NOMO-1 treated with dmso at 0.1 percent for 144 hours (cell line): Measurements from ENCODE around the gene RNF220.

Source experiments
- DNase-seq: peaks from one replicate; lab custom pipeline; 2025; ENCODE audit not compliant: unreplicated experiment; lab: John Stamatoyannopoulos, UW

RNF220 gene

DNA sequence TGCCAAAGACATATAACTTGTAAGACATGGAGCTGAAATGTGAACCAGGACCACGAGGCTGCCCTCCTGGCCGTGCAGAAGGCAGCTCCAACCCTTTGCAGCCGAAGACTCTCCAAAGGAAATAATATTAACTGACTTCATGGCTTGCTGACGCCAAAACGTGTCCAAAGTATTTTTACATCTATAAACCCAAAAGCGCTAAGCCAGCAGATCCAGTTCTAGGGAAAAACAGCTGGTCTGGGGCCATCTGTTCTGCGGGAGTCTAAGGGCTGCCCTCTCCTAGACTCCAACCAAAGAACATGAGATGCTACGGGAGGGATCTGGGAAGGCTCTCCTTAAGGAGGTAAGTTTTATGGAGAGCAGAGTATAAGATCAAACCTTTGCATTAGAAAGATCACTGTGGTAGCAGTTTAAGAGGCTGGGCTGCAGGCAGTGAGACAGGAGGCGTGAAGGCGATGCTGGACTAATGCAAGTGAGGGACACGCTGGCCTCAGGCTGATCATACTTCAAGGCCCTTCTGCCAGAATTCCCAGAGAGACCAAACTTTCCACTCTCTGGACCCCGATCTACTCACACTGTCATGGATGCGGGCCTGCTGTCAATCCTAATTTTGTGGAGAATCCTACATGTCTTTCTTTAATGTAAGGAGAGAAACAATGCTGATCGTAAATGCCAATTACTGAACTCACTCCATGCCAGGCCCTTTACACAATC lies 268.1 kb downstream of the RNF220 start:
- DNase-seq: no peak

DNA sequence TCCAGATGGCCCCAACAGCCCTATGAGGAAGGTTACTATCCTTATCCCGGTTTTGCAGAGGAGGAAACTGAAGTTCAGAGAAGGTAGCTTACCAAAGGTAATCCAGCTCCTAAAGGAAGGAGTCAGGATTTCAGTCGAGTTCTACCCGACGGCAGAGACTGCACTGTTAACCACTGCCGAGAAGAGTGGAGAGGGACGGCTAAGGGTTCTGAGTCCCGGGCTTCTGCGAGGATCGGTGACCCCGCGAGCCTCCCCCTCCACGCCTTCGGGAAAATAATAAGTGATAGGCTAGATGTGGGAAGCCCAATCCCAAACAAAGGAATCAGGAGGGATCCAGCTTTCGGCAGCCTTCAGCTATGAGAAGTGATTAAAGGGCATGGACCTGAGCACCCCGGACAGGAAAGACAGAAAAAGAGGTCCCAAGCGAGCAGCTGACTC lies 268.6 kb downstream of the RNF220 start:
- DNase-seq: no peak

DNA sequence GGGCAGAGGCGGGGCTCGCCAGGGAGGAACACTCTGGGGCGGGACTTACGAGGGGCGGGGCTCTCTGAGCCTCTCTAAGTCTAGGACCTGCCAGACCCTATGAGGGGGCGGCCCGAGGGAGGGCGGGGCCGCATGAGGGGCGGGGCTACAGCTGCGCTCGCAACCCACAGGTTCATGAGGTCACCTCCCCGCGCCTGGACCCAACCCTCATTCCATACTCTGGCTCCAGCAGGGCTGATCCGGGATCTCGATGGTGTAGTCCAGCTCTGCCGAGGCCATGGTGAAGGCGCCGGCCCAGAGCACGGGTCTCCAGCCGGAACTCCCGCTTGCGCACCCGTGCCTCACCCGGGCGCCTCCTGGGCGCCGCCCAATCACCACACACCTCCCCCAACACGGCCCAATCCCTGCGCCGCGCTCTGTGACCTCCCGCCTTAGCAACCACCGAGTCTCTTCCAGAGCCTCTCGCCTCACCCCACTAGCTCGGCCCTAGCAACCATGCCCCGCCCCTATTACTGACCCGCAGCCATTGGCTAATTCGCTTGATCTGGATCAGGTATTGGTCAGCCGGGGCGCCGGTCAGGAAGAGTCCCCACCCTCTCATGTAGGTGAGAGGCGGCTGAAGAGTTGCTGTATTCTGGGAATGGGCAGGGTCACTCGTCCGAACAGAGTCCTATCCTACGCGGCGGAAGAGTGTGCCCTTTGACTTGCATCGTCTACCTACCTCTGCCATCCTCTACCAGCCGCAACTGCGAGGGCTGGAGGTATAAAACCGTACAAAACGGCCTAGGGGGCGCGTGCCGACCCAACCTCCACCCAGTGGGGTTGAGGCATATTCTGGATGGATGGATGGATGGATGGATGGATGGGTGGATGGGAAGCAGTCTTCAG lies 269.3 kb downstream of the RNF220 start, which contains the start of the genes ARMH1 and TMEM53:
ARMH1 (plus strand) TSS at position 602 of the 888 bp plus-strand sequence. CDS start 14,984 bp downstream, outside the sequence.
TMEM53 (minus strand) TSS at position 369 of the 888 bp plus-strand sequence; CDS start at position 279, 90 bp downstream.
- peak; percentile 99 for DNase-seq

DNA sequence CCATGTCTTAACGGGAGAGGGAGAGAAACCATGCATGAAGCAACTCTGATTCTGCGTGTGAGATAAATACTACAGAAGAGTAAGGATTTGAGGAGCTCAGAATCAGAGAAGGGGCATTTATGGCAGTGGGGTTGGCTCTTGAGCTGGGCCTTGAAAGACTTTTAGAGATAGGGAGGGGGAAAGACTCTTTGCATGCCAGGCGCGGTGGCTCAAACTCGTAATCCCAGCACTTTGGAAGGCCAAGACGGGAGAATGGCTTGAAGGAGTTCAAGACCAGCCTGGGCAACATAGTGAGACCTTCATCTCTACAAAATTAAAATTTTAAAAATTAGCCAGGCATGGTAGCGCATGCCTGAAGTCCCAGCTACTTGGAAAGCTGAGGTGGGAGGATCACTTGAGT lies 270.1 kb downstream of the RNF220 start:
- no peak for DNase-seq

DNA sequence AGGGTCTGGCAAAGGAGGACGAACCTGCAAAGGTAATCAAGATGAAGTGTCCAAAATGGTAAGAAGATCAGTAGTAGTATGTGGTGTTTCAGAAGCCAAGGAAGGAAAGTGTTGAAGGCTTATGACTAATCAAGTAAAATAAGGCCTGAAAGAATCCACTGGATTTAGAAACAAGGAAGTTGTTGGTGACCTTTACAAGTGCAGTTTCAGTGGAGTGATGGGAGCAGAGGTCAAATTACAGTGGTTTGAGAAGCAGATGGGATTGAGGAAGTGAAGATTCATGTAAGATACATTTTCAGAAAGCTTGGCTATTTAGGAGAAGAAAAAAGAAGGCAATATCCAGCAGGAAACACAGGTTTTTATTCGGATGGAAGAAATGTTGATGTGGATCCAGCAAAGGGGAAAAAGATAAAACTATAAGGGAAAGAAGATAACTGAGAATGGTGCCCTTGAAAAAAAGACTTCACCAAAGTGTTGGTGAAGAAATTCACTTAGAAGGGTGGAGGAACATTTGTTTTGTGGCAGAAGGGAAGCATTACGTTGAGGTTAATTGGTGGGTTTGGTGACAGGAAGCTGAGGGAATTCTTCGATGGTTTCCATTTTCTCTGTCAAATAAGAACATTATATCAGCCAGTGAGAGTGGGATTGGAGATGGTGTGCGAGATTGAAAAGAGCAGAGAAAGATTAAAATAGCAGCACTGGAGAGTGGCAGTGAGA lies 271.6 kb downstream of the RNF220 start:
- peak; percentile 90 for DNase-seq

DNA sequence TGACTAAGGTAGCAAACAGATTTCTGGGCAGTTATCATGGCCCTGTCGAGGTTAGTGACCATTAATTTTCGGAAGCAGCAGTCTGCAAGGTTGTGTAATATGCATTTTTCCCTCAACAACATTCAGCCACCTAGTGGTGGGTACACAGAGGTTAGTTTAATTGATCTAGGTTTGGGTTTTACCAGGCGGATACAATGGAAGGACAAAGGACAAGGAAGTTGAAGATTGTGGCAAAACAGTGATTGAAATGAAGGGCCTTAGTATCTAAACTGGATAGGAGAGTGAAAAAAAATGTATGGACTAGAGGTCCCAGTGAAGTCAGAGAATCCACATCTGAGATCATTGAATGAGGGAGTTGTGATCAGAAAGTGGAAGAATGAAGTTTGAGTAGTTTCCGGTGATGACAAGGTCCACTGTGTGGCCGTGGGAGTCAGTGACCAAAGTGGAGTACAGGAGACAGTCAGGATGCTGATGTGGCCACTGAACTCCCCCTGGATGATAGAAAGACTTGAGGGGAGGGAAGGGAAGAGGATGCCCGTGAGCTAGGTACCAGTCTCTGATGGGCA lies 272.2 kb downstream of the RNF220 start:
- peak; percentile 66 for DNase-seq

DNA sequence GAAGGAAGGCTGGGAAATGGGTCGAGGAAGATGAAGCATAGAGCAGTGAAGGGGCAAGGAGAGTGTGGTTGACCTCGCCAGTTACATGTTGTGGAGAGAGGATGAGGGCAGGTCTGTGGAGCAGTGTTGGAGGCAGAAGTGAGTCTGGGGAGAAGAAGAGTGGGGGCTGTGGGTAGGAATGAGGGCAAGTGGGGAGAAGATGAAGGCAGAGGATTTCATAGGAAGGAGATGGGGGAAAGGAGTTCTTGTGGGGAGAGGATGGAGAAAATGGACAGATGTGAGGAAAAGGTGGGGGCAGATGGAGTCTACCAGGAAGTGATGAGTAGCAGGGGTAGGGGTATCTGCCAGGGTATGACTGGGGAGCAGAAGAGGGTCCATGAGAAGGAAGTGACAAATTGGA lies 273.1 kb downstream of the RNF220 start:
- DNase-seq: no peak

DNA sequence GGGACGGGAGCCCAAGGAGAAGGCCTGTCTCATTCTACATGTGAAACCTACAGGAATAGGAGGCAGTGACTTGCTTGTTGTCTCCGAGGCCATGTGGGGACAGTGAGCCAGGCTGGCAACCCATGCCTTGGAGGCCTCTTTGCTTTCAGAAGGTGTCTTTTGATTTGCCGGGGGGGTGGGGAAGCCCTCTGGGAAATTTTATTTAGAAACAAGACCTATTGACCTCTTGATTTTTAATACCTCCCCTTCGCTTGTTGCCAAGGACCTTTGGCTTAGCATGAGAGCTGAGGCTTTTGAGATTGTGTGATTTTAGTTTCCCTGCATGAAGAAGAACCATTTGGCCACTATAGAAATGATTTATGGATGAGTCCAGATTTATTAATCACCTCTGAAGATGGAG lies 273.6 kb downstream of the RNF220 start:
- no peak for DNase-seq

DNA sequence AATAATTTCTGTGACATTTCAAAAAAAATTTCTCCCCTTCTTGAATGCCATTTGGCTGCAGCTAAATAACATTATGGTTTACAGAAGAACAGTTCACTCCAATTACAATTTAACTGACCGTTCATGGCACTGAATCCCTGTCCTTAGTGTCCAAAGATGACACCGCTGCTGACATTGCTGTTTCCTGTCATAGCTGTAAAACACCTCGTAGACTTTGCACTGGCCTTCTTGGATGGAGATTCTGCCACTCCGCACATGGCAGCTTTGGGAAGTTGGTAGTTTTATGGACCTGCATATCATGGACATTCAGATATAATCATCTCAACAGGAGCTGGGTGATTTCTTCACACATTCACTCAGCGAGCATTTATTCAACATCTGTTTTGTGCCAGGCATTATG lies 274.4 kb downstream of the RNF220 start:
- DNase-seq: no peak

DNA sequence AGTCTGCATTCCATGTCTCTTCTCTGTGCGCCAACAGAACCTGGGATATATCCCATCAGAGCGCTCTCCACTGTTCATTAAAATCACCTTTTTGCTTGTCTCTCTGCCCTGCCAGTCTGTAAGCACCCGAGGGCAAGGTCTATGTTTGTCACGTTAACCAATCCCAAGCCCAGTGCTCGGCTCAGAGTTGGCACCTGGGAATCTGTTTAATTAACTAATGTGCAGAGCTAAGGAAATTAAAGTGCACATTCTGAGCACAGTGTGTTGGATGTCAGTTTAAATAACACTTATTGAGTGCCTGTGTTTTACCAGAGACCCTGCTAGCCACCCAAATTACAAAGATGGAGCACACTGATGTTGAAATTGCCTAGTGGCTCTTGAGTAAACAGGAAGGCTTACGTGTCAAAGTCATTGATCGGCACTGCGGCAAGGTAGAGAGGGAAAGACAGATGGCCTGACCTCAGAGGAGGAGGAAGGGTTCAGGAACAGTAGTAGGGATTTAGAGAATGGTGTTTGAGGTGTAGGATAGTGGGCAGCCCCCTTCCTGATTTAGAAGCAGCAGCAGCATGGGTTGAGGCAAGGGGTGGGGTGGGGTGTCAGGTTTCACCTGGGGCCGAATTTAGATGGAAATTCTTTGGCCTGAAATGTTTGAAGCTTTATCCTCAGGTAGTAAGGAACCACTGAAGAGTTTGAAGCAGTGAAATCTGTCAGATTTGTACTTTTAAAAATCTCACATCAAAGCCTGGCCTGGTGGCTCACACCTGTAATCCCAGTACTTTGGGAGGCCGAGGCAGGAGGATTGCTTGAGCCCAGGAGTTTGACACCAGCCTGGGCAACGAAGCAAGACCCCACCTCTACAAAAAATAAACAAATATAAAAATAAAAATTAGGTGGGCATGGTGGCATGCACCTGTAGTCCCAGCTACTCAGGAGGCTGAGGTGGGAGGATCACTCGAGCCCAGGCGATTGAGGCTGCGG lies 277.1 kb downstream of the RNF220 start:
- DNase-seq: no peak

DNA sequence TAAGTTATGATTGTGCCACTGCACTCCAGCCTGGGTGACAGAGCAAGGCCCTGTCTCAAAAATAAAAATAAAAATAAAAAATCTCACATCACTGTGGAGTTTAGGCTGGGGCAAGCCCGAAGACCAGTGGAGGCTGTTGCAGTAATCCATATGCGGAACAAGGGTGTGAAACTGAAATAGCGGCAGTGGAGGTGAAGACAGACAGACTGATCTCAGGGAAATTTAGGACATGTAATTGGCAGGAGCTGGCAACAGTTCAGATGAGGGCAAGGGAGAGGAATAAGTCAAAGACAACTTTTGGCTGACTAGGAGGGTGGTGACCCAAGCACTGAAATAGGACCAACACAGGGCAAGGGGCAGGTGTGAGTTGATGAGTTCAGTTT lies 277.8 kb downstream of the RNF220 start:
- peak; percentile 65 for DNase-seq

DNA sequence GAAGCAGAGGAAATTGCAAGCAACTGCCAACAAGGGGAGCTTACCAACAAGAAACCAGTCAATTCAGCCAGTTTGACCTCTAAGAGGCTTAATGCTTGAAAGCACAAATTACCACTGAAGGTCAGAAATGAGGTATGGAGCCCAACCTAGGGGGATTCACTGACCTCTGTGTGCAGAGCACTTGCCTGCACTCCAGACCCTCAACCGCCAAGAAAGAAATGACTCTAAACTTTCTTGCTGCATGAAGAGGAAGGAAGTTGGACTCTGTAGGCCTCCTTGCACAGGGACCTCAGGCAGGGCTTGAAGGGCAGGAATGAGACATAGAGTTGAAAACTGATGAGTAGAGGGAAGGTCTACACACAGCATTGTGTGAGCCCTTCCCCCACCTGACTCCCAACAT lies 279.5 kb downstream of the RNF220 start:
- peak; percentile 66 for DNase-seq

DNA sequence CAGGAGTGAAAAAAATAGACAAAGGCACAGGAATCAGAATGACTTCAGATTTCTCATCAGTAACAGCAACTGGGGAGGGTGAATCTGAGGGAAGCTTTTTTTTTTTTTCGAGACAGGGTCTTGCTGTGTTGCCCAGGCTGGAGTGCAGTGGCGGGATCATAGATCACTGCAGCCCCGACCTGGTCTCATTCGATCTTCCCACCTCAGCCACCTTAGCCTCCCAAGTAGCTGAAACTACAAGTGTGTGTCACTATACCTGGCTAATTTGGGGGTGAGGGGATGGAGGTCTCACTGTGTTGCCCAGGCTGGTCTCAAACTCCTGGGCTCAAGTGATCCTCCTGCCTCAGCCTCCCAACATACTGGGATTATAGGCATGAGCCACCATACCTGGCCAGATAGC lies 280.2 kb downstream of the RNF220 start:
- DNase-seq: no peak

DNA sequence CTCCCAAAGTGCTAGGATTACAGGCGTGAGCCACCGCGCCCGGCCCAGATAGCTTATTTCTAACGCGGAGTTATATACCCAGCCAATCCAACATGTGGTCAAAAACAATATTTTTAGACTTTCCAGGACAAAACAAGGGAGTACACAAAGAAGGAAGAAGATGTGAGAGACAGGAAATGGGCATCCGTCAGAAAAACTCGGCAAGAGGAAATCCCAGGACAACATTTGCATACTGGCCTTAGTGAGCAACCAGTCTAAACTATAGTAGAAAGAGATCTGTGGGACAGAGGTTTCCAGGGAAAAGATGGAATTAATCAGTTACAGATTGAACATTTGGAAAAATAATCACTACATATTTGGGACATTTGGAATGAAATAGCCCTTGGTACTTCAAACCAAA lies 280.8 kb downstream of the RNF220 start:
- DNase-seq: no peak

DNA sequence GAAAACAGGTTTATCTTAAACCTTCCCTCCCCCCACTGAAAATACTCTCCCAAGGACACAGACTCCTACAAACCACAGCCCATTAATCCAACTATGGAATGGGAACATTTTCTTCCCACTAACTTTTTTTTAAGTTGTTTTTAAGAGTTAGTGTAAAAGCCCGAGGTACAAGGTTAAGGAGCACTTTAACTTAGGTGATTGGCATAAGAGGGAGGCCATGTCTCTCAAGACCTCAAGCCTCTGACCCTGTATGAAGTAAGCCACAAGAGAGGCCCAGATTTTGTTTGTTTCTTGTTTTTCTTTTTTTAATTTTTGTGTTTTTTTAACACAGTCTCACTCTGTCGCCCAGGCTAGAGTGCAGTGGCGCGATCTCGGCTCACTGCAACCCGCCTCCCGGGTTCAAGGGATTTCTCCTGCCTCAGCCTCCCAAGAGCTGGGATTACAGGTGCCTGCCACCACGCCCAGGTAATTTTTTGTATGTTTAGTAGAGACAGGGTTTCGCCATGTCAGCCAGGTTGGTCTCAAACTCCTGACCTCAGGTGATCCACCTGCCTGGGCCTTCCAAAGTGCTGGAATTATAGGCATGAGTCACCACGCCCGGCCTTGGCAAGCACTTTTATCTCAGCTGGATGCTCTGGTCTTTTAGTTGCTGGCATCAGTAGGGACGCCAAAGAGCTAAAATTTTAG lies 283.8 kb downstream of the RNF220 start:
- DNase-seq: no peak

DNA sequence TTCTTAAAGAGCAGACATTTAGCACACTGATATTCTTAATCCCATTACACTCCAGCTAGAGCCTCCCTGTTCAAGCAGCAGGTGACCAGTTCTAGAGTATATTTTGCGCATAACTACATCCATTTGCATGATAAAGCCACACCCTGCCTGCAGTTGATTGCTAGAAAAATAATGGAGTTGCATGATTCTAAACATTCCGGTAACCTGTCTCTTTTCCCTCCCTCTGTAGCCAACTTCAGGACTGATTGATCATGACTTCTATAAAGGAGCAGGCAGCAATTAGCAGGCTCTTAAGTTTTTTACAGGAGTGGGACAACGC lies 284.4 kb downstream of the RNF220 start:
- no peak for DNase-seq

DNA sequence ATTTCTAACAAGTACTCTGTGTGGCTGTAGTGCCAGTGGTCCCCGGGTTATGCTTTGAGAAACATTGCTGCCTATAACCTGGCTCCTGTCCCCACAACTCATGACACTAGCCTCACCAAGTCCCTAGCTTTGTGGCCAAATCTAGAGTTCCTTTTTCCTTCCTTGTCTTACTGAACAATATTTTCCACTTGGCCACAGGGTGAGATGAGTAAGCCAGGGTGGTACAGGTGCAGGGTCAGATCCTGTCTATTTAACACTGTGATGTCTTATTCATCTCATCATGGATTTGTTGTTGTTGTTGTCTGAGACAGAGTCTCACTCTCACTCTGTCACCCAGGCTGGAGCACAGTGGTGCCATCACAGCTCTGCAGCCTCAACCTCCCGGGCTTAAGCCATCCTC lies 288.1 kb downstream of the RNF220 start:
- DNase-seq: no peak

DNA sequence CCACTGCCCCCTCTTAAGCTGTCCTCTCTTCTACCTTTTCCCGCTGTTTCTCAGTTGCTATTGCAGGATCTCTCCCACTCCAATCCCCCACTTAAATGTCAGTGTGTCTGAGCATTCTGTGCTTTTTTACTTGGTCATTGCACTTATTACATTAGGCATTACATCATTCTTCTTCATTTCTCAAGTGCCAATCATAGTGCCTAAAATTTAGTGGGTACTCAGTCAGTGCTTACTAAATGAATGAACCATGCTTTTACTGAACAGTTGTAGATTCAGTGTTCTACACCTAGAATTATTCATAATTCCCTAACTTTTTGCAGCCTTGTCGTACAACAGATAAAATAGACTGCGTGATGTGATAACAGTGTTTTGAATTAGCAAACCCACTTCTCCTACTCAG lies 288.8 kb downstream of the RNF220 start:
- DNase-seq: no peak

DNA sequence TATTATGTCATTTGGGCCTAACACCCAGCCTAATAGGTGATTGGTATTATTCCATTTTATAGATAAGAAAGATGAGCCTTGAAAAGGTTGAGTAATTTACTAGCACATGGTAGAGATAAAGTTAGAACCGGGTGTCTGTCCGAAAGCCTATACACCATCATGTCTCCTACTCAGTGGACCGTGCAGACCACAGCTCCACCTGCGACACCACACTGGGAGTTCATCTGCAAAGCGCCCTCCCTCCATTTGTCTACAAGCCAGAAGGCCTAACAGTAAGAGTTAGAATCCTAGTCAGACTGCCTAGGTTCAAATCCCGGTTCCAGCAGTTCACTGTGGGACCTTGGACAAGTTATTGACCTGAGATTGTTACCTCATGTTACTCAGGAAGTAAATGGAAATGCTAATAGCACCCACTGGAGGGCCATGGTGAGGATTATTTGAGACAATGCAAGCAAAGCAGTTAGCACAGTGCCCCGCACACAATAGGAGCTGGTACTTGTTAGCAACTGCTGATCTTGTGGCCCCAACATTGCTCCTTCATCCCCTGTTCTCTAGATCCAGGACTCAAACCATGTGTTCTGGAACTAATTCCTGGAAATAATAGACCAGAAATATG lies 289.9 kb downstream of the RNF220 start:
- no peak for DNase-seq
